Keratinocyte (primary cell): Measurements from ENCODE around the gene NPTXR.

Source experiments
- CTCF ChIP-seq, 3 experiments: IDR thresholded peaks in 1 of 3; conservative IDR thresholded peaks in 1 of 3; optimal IDR thresholded peaks in 1 of 3; 2 replicates in 2 of 3; 3 replicates in 1 of 3; pipeline versions ENCODE3 to v1.5.1; 2011; ENCODE audit warnings: low read length in 3 of 3, mild to moderate bottlenecking in 3 of 3, moderate library complexity in 2 of 3, control low read depth in 1 of 3, inconsistent platforms in 1 of 3; ENCODE audit not compliant: insufficient read depth in 2 of 3; ENCODE audit errors: extremely low read depth in 1 of 3
- EZH2 ChIP-seq: IDR thresholded peaks from one replicate; pipeline ENCODE4 v1.6.1; 2012; ENCODE audit warnings: inconsistent platforms, mild to moderate bottlenecking, low read length, moderate library complexity

DNA sequence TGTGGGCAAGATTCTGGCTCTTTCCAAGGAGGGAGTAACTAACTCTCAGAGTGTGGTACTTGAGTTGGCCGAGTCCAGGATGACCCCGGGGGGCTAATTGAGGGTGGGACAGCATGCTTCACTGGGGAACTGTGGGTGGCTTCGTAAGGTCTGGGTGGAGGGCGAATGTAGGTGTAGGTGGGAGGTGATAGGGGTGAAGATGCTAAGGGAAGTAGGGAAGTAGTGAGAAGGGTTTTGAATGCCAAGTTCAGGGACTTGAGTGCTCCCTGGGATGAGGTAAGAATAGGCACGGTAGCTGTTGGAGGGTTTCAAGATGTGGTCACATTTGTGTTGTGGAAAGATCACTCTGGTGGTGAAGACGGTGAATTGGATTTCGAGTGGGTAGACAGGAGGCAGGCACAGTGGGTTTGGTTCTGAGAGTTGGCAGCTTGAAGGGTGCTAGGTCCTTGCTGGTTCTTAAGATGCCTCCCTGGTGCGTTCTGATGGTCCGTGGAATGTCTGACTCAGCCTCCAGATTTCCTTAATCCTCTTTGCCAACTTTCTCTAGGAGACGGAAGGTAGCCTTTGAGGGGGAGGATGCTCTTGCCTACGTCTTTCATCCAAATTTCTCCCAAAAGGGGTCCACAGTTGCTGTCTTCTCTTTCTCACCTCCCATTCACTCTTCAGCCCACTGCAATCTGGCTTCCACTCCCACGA is 47.4 kb downstream of the NPTXR start:
- TF ChIP-seq CTCF (optimal IDR thresholded peaks at IDR 0.05 in 1 of 3, IDR thresholded peaks at IDR 0.05 in 1 of 3, conservative IDR thresholded peaks at IDR 0.05 in 1 of 3; ENCODE audit: extremely low read depth in 1 of 3, insufficient read depth in 2 of 3, low read length in 3 of 3): no peak
- TF ChIP-seq EZH2: no peak
